Stomach (tissue), 4 donors: ENCODE measurements around the gene ARL14EPL.

Source experiments
- CTCF ChIP-seq, 7 experiments: fragments of 450-650 bp in 4 of 7; fragments of 200-600 bp in 3 of 7; sonication (generic) in 3 of 7; IDR thresholded peaks; one replicate each; pipeline ENCODE4 v1.5.1; 2016 to 2019; ENCODE audit warnings: antibody characterized with exemption in 7 of 7, control low read depth in 2 of 7, mild to moderate bottlenecking in 1 of 7
- POLR2A ChIP-seq, 4 donors: fragments of 450-650 bp; IDR thresholded peaks; one replicate each; pipeline ENCODE4 v1.6.1; 2016; ENCODE audit warnings: antibody characterized with exemption in 4 of 4, control low read depth in 2 of 4, mild to moderate bottlenecking in 1 of 4, moderate library complexity in 1 of 4

- TF ChIP-seq CTCF (IDR thresholded peaks at IDR 0.05) (no peak), POLR2A (IDR thresholded peaks at IDR 0.05) (no peak)
These were observed 38.9 kb downstream of the ARL14EPL start for GRCh38 chr5:116071211-116071610.
